ENCODE data around the gene RFTN1.

The RFTN1 gene

DNA sequence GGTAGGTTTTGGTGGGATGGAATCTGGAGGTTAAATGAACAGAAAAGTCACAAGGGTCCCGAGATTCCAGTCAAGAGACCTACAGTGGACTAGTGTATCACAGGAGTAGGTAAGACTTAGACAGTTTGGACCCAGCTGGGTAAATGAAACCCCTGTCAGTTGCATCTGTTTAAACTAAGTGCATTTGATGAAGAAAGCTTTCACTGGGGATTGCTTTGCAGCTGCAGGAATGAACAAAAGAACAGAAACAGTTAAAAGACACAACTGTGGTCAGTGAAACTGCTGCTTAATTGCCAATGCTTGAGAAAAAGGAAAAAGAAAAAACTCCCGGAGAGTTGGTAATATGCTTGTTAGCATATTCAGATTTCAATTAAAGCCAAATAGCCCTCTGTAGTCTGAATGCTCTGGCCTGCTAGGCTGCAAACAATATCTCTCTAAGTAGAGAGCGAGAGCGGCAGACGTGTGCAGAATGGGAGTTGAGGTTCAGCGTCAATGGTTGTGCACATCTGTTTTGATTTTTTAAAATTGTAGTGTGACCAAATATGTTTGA lies 211.3 kb downstream of the RFTN1 start:
- no peak for DNase-seq (ENCODE audit: low spot score)

- peak; percentile 28 for DNase-seq (ENCODE audit: low spot score)
Observed at GRCh38 chr3:16301507-16301906, 212.0 kb downstream of the RFTN1 start.

DNA sequence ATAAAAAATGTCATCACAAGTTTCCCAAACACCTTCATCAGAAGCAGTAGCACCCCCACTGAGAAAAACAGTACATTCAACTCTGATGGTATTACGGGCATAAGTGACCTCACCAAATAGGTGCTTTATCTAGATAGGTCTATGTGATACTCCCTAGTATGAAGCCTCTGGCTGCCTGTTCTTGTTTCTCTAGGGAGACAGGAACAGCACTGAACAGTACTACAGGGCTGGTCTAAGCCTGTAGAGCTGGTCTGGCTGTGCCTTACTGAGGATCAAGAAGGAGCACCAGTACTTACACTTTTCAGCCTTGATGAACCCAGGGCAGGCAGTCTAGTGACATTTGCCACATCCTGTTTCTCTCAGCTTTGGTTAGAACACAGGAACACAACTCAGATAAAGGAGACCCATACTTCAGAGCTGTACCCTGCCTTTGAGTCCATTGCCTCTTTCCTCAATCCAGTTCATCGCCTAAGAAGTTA lies 212.6 kb downstream of the RFTN1 start:
- no peak for DNase-seq (ENCODE audit: low spot score)

GRCh38 chr3:16300307-16300706 lies 213.2 kb downstream of the RFTN1 start:
- no peak for DNase-seq (ENCODE audit: low spot score)

- no peak for DNase-seq (ENCODE audit: low spot score)
Observed at GRCh38 chr3:16299746-16300145, 213.8 kb downstream of the RFTN1 start.

GRCh38 chr3:16298891-16299290 lies 214.6 kb downstream of the RFTN1 start:
- no peak for DNase-seq (ENCODE audit: low spot score)

- no peak for DNase-seq (ENCODE audit: low spot score)
Observed at GRCh38 chr3:16297997-16298885, 215.3 kb downstream of the RFTN1 start.

GRCh38 chr3:16295298-16295890 lies 218.1 kb downstream of the RFTN1 start:
- no peak for DNase-seq (ENCODE audit: low spot score)

DNA sequence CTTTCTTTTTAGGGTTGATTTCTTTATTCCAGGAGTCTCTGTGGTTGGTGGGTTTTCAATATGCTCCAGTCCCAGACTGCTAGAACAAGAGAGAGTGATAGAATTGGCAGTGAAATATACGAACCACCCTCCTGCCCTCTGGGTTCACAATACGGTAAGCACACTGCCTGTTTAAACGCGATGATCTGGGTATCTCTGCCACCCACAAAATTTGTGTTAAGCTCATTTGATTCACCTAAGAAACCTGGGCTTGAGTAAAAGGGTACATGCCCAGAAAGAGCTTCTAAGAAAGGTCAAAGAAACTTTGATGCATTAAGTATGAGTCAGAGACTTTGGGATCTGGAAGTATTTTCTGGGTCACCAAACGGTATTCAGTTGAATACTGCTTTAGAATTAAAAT lies 218.7 kb downstream of the RFTN1 start:
- no peak for DNase-seq (ENCODE audit: low spot score)

GRCh38 chr3:16290827-16291196 lies 222.7 kb downstream of the RFTN1 start:
- DNase-seq (ENCODE audit: low spot score) = no peak

GRCh38 chr3:16290007-16290826 lies 223.3 kb downstream of the RFTN1 start:
- peak; percentile 41 for DNase-seq (ENCODE audit: low spot score)

GRCh38 chr3:16289144-16289889 lies 224.2 kb downstream of the RFTN1 start:
- DNase-seq (ENCODE audit: low spot score) = no peak

- no peak for DNase-seq (ENCODE audit: low spot score)
Observed at GRCh38 chr3:16288664-16289063, 224.8 kb downstream of the RFTN1 start.

DNA sequence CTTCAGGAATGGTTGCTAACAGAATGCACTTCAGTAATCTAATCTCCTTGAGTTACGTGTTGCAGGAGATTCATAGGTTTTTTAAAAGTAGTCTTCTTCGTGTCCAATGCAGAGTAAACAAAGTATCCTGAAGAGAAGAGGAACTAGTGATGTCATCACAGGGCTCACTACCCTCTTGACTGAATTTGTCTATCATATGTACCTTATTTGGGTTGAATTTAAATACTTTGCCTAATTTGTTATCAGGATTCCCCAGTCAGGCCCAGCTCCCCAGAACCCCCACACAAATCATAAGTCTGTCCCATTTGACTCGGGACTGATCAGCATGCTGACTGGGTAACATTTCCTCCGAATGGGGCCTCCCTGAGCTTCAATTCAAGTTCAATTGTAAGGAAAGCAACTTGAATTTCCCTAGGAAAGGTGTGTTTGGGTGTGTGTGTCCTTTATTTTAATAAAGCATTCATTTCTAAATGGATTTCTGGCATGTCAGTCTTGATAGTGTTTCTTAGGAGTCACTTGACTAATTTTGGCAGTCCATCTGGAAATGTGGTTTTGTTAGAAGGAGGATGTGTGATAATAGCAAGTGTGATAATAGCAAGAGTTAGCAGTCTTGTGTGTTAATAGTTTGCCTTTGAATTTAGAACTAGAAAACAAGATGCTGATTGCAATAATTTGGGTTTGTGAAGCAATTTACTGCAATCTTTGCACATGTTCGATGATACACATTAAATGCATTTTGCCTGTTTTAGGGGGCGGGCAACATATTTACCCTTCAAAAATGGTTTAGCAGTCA lies 226.6 kb downstream of the RFTN1 start:
- no peak for DNase-seq (ENCODE audit: low spot score)

GRCh38 chr3:16286161-16286560 lies 227.3 kb downstream of the RFTN1 start:
- DNase-seq (ENCODE audit: low spot score) = no peak

DNA sequence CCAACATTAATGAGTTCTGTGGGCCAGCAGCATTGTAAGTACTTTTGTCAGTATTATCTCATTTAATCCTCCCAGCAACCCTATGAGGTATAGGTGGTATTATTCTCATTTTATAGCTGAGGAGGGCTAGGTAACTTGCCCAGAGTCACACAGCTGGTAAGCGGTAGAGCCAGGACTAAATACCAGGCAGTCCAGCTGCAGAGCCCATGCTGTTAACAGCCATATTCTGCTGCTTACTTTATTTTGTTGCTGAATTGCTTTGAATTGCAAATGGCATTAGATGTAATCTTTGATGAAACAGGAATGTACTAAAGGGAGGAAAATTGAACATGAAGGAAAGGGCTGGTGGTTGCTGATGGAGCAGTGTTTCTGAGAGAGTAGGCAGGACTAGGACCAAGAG lies 228.9 kb downstream of the RFTN1 start:
- DNase-seq (ENCODE audit: low spot score) = no peak

DNA sequence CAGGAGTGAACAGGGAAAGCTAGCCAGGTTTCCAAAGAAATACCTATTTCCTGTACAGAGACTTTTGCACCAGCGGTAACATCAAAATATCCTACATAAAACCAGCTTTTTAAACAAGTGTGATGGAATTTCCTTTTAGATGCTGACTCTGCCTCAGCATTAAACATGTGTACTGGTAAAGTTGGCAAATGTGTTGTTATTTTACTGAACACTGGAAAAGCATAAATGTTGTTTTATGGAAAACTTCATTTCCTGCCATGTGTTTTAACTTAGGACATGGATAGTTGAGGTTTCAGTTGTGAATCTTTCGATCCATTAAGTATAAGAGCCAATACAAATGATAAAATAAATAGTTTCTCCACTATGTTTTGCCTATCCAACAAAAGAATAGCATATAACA lies 232.8 kb downstream of the RFTN1 start:
- no peak for DNase-seq (ENCODE audit: low spot score)

DNA sequence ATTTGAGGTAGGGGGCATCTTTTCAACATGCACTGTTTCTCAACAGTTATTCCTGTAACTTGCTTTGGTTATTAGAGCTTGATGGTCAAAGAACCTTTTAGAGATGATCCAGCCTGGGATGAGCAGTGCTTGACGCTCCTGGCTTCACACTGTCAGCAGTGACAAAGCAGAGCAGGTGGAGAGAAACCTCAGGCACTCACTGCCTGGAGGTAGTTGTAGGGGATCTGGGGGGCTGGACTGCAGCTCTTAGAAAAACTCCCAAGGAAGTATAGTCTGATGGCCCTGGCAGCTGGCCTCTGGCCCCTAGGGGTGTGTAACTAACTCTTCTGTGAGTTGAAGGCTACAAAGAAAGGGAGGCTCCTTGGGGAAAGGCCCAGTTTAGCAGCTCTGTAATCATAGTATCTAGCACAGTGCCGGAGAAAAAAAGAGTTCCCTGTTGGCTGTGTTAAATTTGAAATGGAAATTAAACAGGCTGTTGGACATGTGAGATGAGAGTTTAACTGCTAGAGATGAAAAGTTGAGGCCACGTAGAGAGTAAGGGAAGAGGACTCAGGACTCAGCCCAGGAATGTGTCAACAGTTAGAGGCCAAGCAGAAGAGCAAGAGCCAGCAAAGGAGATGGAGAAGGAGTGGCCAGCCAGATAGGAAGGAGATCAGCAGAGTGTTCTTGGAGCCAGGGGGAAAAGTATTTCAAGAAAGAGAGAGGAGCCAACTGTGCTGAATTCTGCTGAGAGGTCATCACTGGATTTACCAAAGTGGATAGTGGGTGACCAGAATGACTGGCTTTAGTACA lies 234.3 kb downstream of the RFTN1 start:
- no peak for DNase-seq (ENCODE audit: low spot score)

- no peak for DNase-seq (ENCODE audit: low spot score)
Observed at GRCh38 chr3:16277471-16277870, 236.0 kb downstream of the RFTN1 start.

DNA sequence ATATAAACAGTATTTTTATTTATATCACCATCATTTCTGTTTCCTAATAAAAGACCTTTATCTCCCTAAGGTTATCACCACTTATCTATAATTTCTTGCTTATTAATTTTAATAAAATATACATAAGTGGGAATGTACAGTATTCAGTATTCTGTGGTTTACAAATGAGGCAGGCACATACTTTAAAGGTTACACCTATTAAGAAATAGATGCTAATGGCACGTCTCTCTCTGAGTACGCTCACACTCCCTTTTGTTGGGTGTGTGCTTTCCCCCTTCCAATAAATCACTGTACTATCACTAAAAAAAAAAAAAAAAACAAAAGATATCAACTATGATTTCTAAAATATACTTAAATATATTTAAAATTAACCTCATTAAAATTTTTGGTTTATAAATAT lies 239.6 kb downstream of the RFTN1 start:
- no peak for DNase-seq (ENCODE audit: low spot score)

Data from iPS-NIHi11 (cell line).